ENCODE results near the gene CYTH3. TPM values are rescaled to one million over a fixed set of nuclear protein-coding genes. Genes with fewer than 3 reads are reported as not detected.

CYTH3 gene
- total RNA-seq, 1 donor from 2014 or later: 31.1 TPM

DNA sequence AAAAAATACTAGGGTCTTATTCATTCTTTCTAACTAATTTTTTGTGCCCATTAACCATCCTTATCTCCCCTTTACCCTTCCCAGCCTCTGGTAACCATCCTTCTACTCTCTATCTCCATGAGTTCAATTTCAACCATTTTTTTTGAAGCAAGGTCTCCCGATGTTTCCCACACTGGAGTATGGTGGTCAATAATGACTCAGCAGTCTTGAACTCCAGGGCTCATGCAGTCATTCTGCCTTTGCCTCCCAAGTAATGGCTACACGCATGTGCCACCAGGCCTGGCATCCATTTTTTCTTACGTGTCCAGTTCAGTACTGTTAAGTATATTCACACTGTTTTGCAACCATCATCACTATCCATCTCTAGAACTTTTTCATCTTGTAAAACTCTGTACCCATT is 60.4 kb downstream of the CYTH3 start:
- Mint-ChIP-seq H3K36me3 (peaks cover 3% of the 10 kb centered on the region), H3K4me1 (ENCODE audit: unreplicated experiment) (peaks cover 4% of the 10 kb centered on the region), H3K27me3 (no peaks in the 10 kb centered on the region), H3K4me3 (no peak overlapping the region), H3K9me3 (no peaks in the 10 kb centered on the region), H3K27ac (peak overlapping the region; percentile 19)
- no peak for DNase-seq (ENCODE audit: extremely low spot score, unreplicated experiment)
- TF ChIP-seq, protein P1, sequence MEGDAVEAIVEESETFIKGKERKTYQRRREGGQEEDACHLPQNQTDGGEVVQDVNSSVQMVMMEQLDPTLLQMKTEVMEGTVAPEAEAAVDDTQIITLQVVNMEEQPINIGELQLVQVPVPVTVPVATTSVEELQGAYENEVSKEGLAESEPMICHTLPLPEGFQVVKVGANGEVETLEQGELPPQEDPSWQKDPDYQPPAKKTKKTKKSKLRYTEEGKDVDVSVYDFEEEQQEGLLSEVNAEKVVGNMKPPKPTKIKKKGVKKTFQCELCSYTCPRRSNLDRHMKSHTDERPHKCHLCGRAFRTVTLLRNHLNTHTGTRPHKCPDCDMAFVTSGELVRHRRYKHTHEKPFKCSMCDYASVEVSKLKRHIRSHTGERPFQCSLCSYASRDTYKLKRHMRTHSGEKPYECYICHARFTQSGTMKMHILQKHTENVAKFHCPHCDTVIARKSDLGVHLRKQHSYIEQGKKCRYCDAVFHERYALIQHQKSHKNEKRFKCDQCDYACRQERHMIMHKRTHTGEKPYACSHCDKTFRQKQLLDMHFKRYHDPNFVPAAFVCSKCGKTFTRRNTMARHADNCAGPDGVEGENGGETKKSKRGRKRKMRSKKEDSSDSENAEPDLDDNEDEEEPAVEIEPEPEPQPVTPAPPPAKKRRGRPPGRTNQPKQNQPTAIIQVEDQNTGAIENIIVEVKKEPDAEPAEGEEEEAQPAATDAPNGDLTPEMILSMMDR (conservative IDR thresholded peaks at IDR 0.05): no peak

DNA sequence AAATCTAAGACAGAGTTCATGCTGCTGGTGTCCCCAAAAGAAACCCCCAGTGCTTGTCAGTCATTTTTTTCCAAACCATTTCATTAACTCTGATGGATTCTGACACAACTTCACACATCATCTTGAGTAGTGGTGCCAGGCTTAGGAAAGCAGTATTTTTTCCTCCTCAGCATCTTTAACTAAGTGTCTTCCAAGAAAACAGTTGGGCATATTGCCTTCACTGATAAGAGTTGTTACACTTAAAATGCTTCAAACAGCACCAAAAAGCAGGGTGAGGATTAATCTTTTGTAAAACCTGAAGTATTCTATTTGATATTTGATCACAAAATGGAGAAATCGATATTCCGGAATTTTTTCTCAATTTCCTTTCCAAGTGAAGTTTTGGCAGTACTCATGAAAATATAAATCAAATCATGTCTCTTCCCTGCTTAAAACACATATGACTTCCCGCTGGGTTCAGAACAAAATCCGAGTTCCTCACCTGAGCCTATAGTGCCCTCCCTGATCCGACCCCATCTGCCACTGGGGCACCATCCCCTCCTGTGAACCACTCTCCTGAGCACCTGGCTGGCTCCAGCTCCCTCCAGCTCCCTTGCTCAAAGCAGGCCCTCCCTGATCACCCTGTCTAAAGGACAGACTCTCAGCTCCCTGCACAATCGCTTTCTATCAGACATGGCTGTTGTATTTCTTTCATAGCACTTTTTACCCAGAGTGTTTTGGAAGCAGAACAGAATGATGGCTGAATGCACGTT is 61.6 kb downstream of the CYTH3 start:
- Mint-ChIP-seq H3K4me1 (ENCODE audit: unreplicated experiment) (peaks cover 12% of the 10 kb centered on the region), H3K4me3 (no peak overlapping the region), H3K36me3 (peaks cover 3% of the 10 kb centered on the region), H3K27me3 (no peaks in the 10 kb centered on the region), H3K9me3 (no peaks in the 10 kb centered on the region), H3K27ac (no peak overlapping the region)
- TF ChIP-seq, protein P1 (conservative IDR thresholded peaks at IDR 0.05): no peak
- no peak for DNase-seq (ENCODE audit: extremely low spot score, unreplicated experiment)

DNA sequence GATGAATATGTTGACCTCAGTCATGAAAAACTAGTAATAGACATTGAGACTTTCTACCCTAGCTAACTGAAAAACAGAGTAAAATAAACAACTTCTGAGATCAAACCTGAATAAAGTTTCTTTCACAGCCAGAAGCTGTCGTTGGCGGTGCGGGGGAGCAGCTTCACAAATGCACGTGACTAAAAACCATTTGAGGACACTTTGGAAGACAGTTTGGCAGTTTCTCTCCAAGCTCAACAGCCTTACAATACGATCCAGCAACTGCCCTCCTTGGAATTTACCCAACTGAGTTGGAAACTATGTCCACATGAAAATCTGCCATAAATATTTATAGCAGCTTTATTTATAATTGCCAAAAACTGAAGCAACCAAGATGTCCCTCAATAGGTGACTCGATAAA is 63.1 kb downstream of the CYTH3 start:
- H3K27ac Mint-ChIP-seq: no peak overlapping the region
- H3K4me1 Mint-ChIP-seq (ENCODE audit: unreplicated experiment): peaks cover 12% of the 10 kb centered on the region
- H3K4me3 Mint-ChIP-seq: no peak overlapping the region
- peaks cover 3% of the 10 kb centered on the region for H3K36me3 Mint-ChIP-seq
- H3K27me3 Mint-ChIP-seq: no peaks in the 10 kb centered on the region
- DNase-seq (ENCODE audit: extremely low spot score, unreplicated experiment): no peak
- TF ChIP-seq, protein P1 (conservative IDR thresholded peaks at IDR 0.05): no peak
- no peaks in the 10 kb centered on the region for H3K9me3 Mint-ChIP-seq

DNA sequence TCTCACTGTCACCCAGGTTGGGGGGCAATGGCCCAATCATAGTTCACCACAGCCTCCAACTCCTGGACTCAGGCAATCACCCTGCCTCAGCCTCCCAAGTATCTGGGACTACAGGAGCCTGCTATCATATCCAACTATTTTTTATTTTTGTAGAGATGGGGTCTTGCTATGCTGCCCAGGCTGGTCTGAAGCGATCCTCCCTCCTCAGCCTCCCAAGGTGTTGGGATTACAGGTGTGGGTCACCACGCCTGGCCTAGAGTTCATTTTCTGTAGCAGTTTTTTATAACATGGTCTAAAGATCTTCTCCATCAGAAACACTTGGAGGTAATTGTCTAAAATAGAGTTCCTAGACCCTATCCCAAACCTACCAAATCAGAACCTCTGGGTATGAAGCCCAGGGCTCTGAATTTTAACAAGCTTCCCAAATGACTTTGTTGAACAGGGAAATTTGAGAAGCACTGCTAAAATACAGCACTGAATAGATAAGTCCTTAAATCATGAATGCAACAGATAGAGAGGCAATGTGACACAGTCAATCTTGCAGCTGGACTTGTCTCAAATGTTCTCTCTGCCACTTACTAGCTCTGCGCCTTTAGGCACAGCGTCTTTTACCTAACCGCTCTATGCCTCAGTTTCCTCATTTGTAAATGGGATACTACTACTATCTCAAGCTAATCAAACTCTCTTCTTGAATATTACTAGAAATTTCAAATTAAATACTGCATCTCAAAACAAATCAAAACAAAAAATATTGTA is 63.7 kb downstream of the CYTH3 start:
- peaks cover 3% of the 10 kb centered on the region for H3K36me3 Mint-ChIP-seq
- H3K4me3 Mint-ChIP-seq: no peak overlapping the region
- no peak for DNase-seq (ENCODE audit: extremely low spot score, unreplicated experiment)
- H3K4me1 Mint-ChIP-seq (ENCODE audit: unreplicated experiment): peaks cover 12% of the 10 kb centered on the region
- H3K9me3 Mint-ChIP-seq: no peaks in the 10 kb centered on the region
- H3K27ac Mint-ChIP-seq: no peak overlapping the region
- TF ChIP-seq, protein P1 (conservative IDR thresholded peaks at IDR 0.05): no peak
- no peaks in the 10 kb centered on the region for H3K27me3 Mint-ChIP-seq

DNA sequence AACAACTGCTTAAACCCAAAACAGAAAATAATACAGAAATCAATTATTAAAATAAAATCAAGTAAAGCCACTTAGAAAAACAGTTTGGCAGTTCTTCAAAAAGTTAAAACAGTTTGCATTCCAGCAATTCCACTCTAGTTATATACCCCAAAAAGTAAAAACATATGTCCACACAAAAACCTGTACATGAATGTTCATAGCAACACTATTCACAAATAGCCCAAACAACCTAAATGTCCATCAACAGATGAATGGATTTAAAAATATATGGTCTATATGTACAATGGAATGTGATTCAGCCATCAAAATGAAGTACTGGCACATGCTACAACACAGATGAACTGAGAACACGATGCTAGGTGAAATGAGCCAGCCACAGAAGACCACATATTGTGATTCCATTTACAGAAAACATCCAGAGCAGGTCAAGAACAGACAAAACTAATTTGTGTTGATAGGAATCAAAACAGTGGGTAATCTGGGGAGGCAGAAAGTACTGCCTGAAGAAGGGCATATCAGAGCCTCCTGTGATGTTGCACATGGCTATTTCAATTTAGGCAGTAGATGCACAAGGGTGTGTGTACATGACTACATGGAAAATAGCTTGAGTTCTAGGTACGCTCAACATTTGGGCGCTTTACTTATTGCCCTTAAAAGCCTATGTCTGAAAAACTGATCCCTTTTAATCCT is 66.3 kb downstream of the CYTH3 start:
- Mint-ChIP-seq H3K4me1 (ENCODE audit: unreplicated experiment) (peaks cover 20% of the 10 kb centered on the region), H3K9me3 (no peaks in the 10 kb centered on the region)
- DNase-seq (ENCODE audit: extremely low spot score, unreplicated experiment): no peak

More for the DNA sequence above, 66.3 kb downstream of the CYTH3 start:
- Mint-ChIP-seq H3K36me3 (peaks cover 7% of the 10 kb centered on the region), H3K4me3 (no peak overlapping the region), H3K27ac (no peak overlapping the region), H3K27me3 (no peaks in the 10 kb centered on the region)
- TF ChIP-seq, protein P1 (conservative IDR thresholded peaks at IDR 0.05): no peak
